ENCODE results near the gene SLBP. TPM values are rescaled to one million over a fixed set of nuclear protein-coding genes. Genes with fewer than 3 reads are reported as not detected.

The SLBP gene
- total and polyA plus RNA-seq, 2 donors (not counting 3 experiments of a cell fraction or from before 2014, with no cell fraction given), result 48.3 to 63.1 TPM

- BruUV-seq (replicated peaks), result no TSS peak
- Histone ChIP-seq H3K4me1 (ENCODE audit: control insufficient read depth, extremely low read depth, insufficient read depth, low read length) (peaks cover 47% of the 10 kb centered on the region), H3K27me3 (ENCODE audit: control insufficient read depth in 2 of 2, insufficient read depth in 2 of 2, low read length in 2 of 2) (no peaks in the 10 kb centered on the region), H3K79me2 (ENCODE audit: control insufficient read depth, insufficient read depth, low read length) (peaks cover 76% of the 10 kb centered on the region), H3K27ac (ENCODE audit: insufficient read depth, low read depth, low read length) (peak overlapping the region; percentile 70), H3K9ac (replicated peaks; ENCODE audit: extremely low read depth, insufficient read depth, low read length) (peak overlapping the region; percentile 56), H3K36me3 (ENCODE audit: control insufficient read depth in 2 of 2, extremely low read depth in 1 of 2, insufficient read depth in 2 of 2, low read length in 2 of 2) (peaks cover 6 to 11% of the 10 kb centered on the region in 2 experiments), H3K9me1 (replicated peaks; ENCODE audit: control insufficient read depth, extremely low read depth, insufficient read depth, low read length) (no peaks in the 10 kb centered on the region), H3K9me3 (replicated peaks; ENCODE audit: control insufficient read depth, insufficient read depth, low read length) (no peaks in the 10 kb centered on the region), H3K4me3 (replicated peaks in 1 of 3; ENCODE audit: insufficient read depth in 1 of 3, low read depth in 1 of 3, low read length in 3 of 3) (no peak overlapping the region), H2AFZ (ENCODE audit: low read depth, low read length) (peak overlapping the region; percentile 31), H3K4me2 (ENCODE audit: insufficient read depth, low read length) (peak overlapping the region; percentile 12), H4K20me1 (replicated peaks; ENCODE audit: control insufficient read depth, extremely low read depth, insufficient read depth, low read length) (no peaks in the 10 kb centered on the region)
- CTCF ChIA-PET, result interaction anchor here (0.7 to 12.0 kb wide), 8 partner anchors 12 to 43 kb away, joined by 3 to 347 read pairs (median 6); partner anchors contain the start of genes FAM53A and SLBP
- POLR2A ChIA-PET, result no interaction called here
- DNase-seq (ENCODE audit: low read depth, low spot score), result peak; percentile 93
- TF ChIP-seq EZH2 (IDR thresholded peaks at IDR 0.05; ENCODE audit: borderline replicate concordance, low read depth, low read length, severe bottlenecking), result no peak
- TF ChIP-seq FOS (IDR thresholded peaks at IDR 0.05; ENCODE audit: borderline replicate concordance, insufficient read depth, low read length), result no peak
- peak; percentile 97 to 98 for TF ChIP-seq CTCF (IDR thresholded peaks at IDR 0.05; ENCODE audit: extremely low read depth in 1 of 2, insufficient read depth in 1 of 2, low read depth in 1 of 2, low read length in 2 of 2)
- dilution Hi-C loops (cut with MboI; ENCODE audit: extremely low pct_ligation_motif_present, low sequenced_read_pairs), result no loop called here
- intact Hi-C loops (cut with micrococcal nuclease), result loop anchor here (1.0 kb wide), 1 partner anchor 33 kb away; no protein-coding TSS in a partner anchor
- peak; percentile 95 for FAIRE-seq
These were observed 14.2 kb upstream of the SLBP start for GRCh38 chr4:1726146-1726934.

GRCh38 chr4:1725521-1725920 lies 13.4 kb upstream of the SLBP start:
- H3K4me1 ChIP-seq (ENCODE audit: control insufficient read depth, extremely low read depth, insufficient read depth, low read length), result peaks cover 47% of the 10 kb centered on the region
- POLR2A ChIA-PET, result no interaction called here
- H3K27me3 ChIP-seq (ENCODE audit: control insufficient read depth in 2 of 2, insufficient read depth in 2 of 2, low read length in 2 of 2), result no peaks in the 10 kb centered on the region
- no TSS peak for BruUV-seq (replicated peaks)
- TF ChIP-seq MYC (IDR thresholded peaks at IDR 0.05; ENCODE audit: low read depth, low read length) (no peak), EZH2 (IDR thresholded peaks at IDR 0.05; ENCODE audit: borderline replicate concordance, low read depth, low read length, severe bottlenecking) (no peak)
- H3K9me3 ChIP-seq (replicated peaks; ENCODE audit: control insufficient read depth, insufficient read depth, low read length), result no peaks in the 10 kb centered on the region
- H4K20me1 ChIP-seq (replicated peaks; ENCODE audit: control insufficient read depth, extremely low read depth, insufficient read depth, low read length), result no peaks in the 10 kb centered on the region
- no peak overlapping the region for H2AFZ ChIP-seq (ENCODE audit: low read depth, low read length)
- no peak overlapping the region for H3K9ac ChIP-seq (replicated peaks; ENCODE audit: extremely low read depth, insufficient read depth, low read length)
- H3K4me3 ChIP-seq (replicated peaks in 1 of 3; ENCODE audit: insufficient read depth in 1 of 3, low read depth in 1 of 3, low read length in 3 of 3), result no peak overlapping the region
- peaks cover 69% of the 10 kb centered on the region for H3K79me2 ChIP-seq (ENCODE audit: control insufficient read depth, insufficient read depth, low read length)
- no peak overlapping the region for H3K4me2 ChIP-seq (ENCODE audit: insufficient read depth, low read length)
- no peaks in the 10 kb centered on the region for H3K9me1 ChIP-seq (replicated peaks; ENCODE audit: control insufficient read depth, extremely low read depth, insufficient read depth, low read length)
- intact Hi-C loops (cut with micrococcal nuclease), result no loop called here
- H3K27ac ChIP-seq (ENCODE audit: insufficient read depth, low read depth, low read length), result no peak overlapping the region
- dilution Hi-C loops (cut with MboI; ENCODE audit: extremely low pct_ligation_motif_present, low sequenced_read_pairs), result no loop called here
- no peak for DNase-seq (ENCODE audit: low read depth, low spot score)
- CTCF ChIA-PET, result interaction anchor here (1.8 to 12.0 kb wide), 3 partner anchors 12 to 33 kb away, joined by 5 to 347 read pairs (median 9); partner anchors contain the start of gene SLBP
- H3K36me3 ChIP-seq (ENCODE audit: control insufficient read depth in 2 of 2, extremely low read depth in 1 of 2, insufficient read depth in 2 of 2, low read length in 2 of 2), result peaks cover 5 to 6% of the 10 kb centered on the region in 2 experiments
- FAIRE-seq, result no peak

Data from endothelial cell of umbilical vein (primary cell).